Common myeloid progenitor, CD34-positive (primary cell): ENCODE data around the gene CHST15.

Source experiments
- CTCF ChIA-PET: fragments of 350-600 bp; sonication (Branson Sonifier 250); formaldehyde crosslinking; loops from one replicate; lab custom pipeline; 2021; ENCODE audit warnings: antibody characterized with exemption; lab: Charles Lee
- POLR2A ChIA-PET: fragments of 350-600 bp; sonication (Branson Sonifier 250); formaldehyde crosslinking; loops from one replicate; lab custom pipeline; 2021; ENCODE audit warnings: antibody characterized with exemption; lab: Charles Lee
- DNase-seq, 3 donors: peaks; one replicate each; pipeline versions ENCODE4 v3.0.0 to v3.0.0-alpha.2; 2013
- H3K27ac ChIP-seq, 2 experiments: 1 replicate in 1 of 2; 2 replicates in 1 of 2; pipeline ENCODE4 v1.7.0; 2013; ENCODE audit warnings: inconsistent platforms in 2 of 2, low read length in 2 of 2, mild to moderate bottlenecking in 2 of 2, low read depth in 1 of 2, moderate library complexity in 1 of 2; ENCODE audit not compliant: severe bottlenecking in 2 of 2, insufficient read depth in 1 of 2, poor library complexity in 1 of 2
- H3K27me3 ChIP-seq, 5 experiments: replicated peaks in 2 of 5; 1 replicate in 3 of 5; 2 replicates in 2 of 5; pipeline versions ENCODE4 v1.6.1 to v1.7.0; 2013; ENCODE audit warnings: low read length in 4 of 5, mild to moderate bottlenecking in 2 of 5, moderate library complexity in 2 of 5, inconsistent platforms in 1 of 5; ENCODE audit not compliant: insufficient read depth in 5 of 5, control insufficient read depth in 4 of 5
- H3K36me3 ChIP-seq, 4 experiments: 1 replicate in 2 of 4; 2 replicates in 2 of 4; pipeline versions ENCODE4 v1.6.1 to v1.7.0; 2013; ENCODE audit warnings: low read length in 3 of 4, control low read depth in 1 of 4, mild to moderate bottlenecking in 1 of 4; ENCODE audit not compliant: control insufficient read depth in 4 of 4, insufficient read depth in 4 of 4
- H3K4me1 ChIP-seq, 4 experiments: 1 replicate in 3 of 4; 2 replicates in 1 of 4; pipeline versions ENCODE4 v1.6.1 to v1.7.1; 2013; ENCODE audit warnings: low read length in 3 of 4, mild to moderate bottlenecking in 3 of 4, control low read depth in 1 of 4, inconsistent platforms in 1 of 4, moderate library complexity in 1 of 4; ENCODE audit not compliant: control insufficient read depth in 4 of 4, insufficient read depth in 4 of 4; ENCODE audit errors: control extremely low read depth in 1 of 4
- H3K4me3 ChIP-seq, 7 experiments: 1 replicate in 4 of 7; 2 replicates in 3 of 7; pipeline versions ENCODE4 v1.5.1 to v1.7.0; 2013; ENCODE audit warnings: mild to moderate bottlenecking in 7 of 7, low read length in 6 of 7, moderate library complexity in 6 of 7, inconsistent platforms in 2 of 7, low read depth in 2 of 7, control low read depth in 1 of 7; ENCODE audit not compliant: insufficient read depth in 4 of 7, control insufficient read depth in 1 of 7; ENCODE audit errors: extremely low read depth in 1 of 7
- H3K9me3 ChIP-seq, 5 experiments: 1 replicate in 4 of 5; 2 replicates in 1 of 5; pipeline versions ENCODE4 v1.6.1 to v1.7.1; 2013; ENCODE audit warnings: low read length in 4 of 5, mild to moderate bottlenecking in 2 of 5, inconsistent platforms in 1 of 5, low read depth in 1 of 5, moderate library complexity in 1 of 5; ENCODE audit not compliant: control insufficient read depth in 4 of 5, insufficient read depth in 2 of 5; ENCODE audit errors: control extremely low read depth in 1 of 5
- WGBS: methylation state at CpG from one replicate; pipeline ENCODE4 v1.1.5; 2013; ENCODE audit not compliant: insufficient coverage; 5-methylcytosine and 5-hydroxymethylcytosine counted together

CHST15 gene

DNA sequence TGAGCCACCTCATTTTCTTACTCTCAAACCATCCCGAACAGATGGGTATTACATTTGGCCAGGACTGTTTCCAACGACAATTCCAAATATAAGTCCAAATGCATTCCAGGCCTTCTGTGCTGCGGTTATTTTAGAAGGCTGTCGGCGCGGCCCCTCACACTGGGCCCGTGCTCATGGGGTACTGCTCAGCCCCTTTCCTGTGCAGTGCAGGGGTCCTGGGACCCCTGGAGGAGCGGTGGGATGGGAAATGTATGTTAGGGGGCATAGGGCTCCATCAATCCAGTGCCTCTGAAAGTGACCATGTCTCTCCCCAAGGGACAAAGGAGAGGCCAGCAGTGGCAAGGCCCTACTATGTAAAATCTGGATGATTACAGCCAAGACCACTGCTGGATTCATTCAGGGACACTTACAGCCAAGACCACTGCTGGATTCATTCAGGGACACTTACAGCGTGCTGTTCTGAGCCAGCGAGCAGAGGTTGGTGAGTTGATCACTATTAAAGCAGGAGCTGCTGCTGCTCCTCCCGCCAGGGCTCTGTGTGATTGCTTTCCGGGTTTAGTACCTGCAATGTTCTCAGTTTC is 66.3 kb downstream of the CHST15 start:
- peaks cover 0 to 14% (median 0%) of the 10 kb centered on the region in 5 experiments for H3K27me3 ChIP-seq
- WGBS: 90% methylated on average over 12 of the region's 12 CpGs
- H3K27ac ChIP-seq: no peak overlapping the region
- peaks cover 0 to 6% (median 0%) of the 10 kb centered on the region in 4 experiments for H3K4me1 ChIP-seq
- no peak overlapping the region for H3K4me3 ChIP-seq
- no peaks in the 10 kb centered on the region for H3K9me3 ChIP-seq
- H3K36me3 ChIP-seq: no peaks in the 10 kb centered on the region
- ChIA-PET POLR2A (no interaction called here), CTCF (interaction anchor here (1.0 to 1.8 kb wide), 10 partner anchors 9 to 362 kb away, joined by 3 to 12 read pairs (median 4); partner anchors contain the start of gene CHST15)
- no peak for DNase-seq

DNA sequence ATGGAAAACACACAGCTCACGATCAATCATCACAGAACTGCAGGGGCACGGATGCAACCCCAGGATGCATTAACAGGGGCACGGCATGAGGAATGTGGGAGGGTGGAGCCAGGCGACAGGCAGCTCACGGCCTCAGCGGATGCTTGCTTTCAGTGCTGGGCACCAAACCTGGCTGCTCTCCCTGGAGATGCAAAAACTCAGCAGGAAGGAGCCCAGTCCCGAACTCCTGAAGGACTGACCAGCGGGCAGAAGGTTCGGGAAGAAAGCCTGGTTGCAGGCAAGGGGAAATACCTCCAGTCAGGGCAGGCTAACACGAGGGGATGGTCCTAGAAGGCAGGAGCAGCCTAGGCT is 66.8 kb downstream of the CHST15 start:
- POLR2A ChIA-PET: no interaction called here
- no peak for DNase-seq
- H3K4me3 ChIP-seq: no peak overlapping the region
- 97% methylated on average over 10 of the region's 10 CpGs for WGBS
- no peaks in the 10 kb centered on the region for H3K36me3 ChIP-seq
- CTCF ChIA-PET: interaction anchor here (1.0 to 1.8 kb wide), 9 partner anchors 10 to 363 kb away, joined by 3 to 12 read pairs (median 4); partner anchors contain the start of gene CHST15
- no peaks in the 10 kb centered on the region for H3K9me3 ChIP-seq
- peaks cover 0 to 13% (median 0%) of the 10 kb centered on the region in 5 experiments for H3K27me3 ChIP-seq
- H3K4me1 ChIP-seq: peaks cover 0 to 6% (median 0%) of the 10 kb centered on the region in 4 experiments
- H3K27ac ChIP-seq: no peak overlapping the region

DNA sequence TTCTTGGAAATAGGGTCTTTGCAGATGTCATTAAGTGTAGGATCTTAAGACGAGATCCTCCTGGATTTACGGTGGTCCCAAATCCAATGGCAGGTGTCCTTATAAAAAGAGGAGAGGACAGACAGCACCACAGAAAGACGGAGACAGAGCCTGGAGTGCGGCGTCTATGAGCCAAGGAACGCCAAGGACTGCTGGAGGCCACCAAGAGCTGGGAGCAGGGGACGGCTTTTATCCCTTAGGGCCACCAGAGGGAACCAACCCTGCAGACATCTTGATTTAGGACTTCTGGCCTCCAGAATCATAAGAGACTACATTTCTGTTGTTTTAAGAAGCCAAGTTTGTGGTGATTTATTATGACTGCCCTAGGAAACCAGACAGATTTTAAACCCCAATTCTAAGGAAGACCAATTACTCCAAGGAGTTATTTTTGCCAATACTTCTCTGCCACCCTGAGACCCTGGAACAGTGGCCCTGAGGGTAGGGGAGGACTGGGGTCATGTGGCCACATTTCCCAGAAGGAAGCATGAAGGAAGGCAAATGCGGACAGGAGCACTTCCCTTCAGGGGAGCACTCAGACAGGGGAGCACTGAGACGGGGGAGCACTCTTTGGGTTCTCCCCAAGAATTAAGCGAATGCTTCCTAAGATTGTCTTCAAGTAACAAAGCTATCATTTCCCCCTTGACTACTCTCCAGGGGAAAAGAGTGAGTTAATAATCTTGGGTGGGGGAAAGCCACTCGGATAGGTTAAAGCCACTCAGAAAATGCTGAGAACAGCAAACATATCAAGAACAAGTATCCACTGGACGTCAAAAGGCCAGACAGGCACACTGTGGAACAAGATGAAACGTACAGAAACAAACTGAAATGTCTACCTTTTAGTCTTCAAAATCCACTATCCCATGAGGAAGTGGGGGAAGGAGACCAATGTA is 67.5 kb downstream of the CHST15 start:
- Histone ChIP-seq H3K4me3 (no peak overlapping the region), H3K27me3 (peaks cover 0 to 14% (median 1%) of the 10 kb centered on the region in 5 experiments), H3K9me3 (no peaks in the 10 kb centered on the region), H3K27ac (no peak overlapping the region), H3K36me3 (no peaks in the 10 kb centered on the region), H3K4me1 (peaks cover 0 to 6% (median 0%) of the 10 kb centered on the region in 4 experiments)
- ChIA-PET POLR2A (no interaction called here), CTCF (interaction anchor here (1.0 to 1.8 kb wide), 10 partner anchors 10 to 363 kb away, joined by 3 to 12 read pairs (median 4); partner anchors contain the start of gene CHST15)
- WGBS: 67% methylated on average over 9 of the region's 13 CpGs
- DNase-seq: peak; percentile 58 to 72 (median 71)

GRCh38 chr10:124025152-124025551 is 68.2 kb downstream of the CHST15 start:
- H3K27me3 ChIP-seq: peaks cover 0 to 18% (median 1%) of the 10 kb centered on the region in 5 experiments
- no peak overlapping the region for H3K4me3 ChIP-seq
- ChIA-PET POLR2A (no interaction called here), CTCF (interaction anchor here (1.0 to 1.5 kb wide), 5 partner anchors 8 to 364 kb away, joined by 3 to 7 read pairs (median 4); no protein-coding TSS in a partner anchor)
- 55% methylated on average over 5 of the region's 5 CpGs for WGBS
- H3K27ac ChIP-seq: no peak overlapping the region
- no peaks in the 10 kb centered on the region for H3K9me3 ChIP-seq
- DNase-seq: peak in 2 of 3 donors; percentile 20 to 59
- peaks cover 0 to 6% (median 0%) of the 10 kb centered on the region in 4 experiments for H3K4me1 ChIP-seq
- H3K36me3 ChIP-seq: no peaks in the 10 kb centered on the region

DNA sequence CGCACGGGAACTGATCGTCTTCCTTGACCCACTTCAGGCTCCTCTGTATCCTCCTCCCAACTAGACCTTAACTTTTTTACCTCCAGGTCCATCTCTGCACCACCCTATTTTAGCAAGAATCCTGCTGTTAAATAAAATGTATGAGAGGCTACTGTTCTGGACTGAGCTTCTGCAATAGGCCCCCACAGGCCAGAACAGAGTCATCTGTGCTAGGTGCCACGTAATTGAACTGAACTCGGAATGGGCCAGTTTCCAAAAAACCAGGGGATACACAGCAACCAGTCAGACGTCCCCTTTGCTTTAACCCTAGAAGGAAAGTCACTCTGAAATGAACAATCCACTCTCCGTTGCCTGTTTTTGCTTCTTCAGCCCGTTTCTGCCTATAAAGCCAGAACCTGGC is 71.3 kb downstream of the CHST15 start:
- H3K4me1 ChIP-seq: peaks cover 0 to 6% (median 0%) of the 10 kb centered on the region in 4 experiments
- DNase-seq: no peak
- H3K27me3 ChIP-seq: peaks cover 0 to 21% (median 1%) of the 10 kb centered on the region in 5 experiments
- ChIA-PET CTCF (interaction anchor here (1.0 to 3.7 kb wide), 4 partner anchors 18 to 367 kb away, joined by 3 to 15 read pairs (median 3); no protein-coding TSS in a partner anchor), POLR2A (no interaction called here)
- WGBS: 93% methylated on average over 7 of the region's 8 CpGs
- H3K36me3 ChIP-seq: no peaks in the 10 kb centered on the region
- no peaks in the 10 kb centered on the region for H3K9me3 ChIP-seq
- H3K4me3 ChIP-seq: no peak overlapping the region
- no peak overlapping the region for H3K27ac ChIP-seq

- Histone ChIP-seq H3K4me1 (peaks cover 0 to 6% (median 0%) of the 10 kb centered on the region in 4 experiments), H3K27ac (no peak overlapping the region), H3K4me3 (no peak overlapping the region), H3K36me3 (no peaks in the 10 kb centered on the region), H3K9me3 (no peaks in the 10 kb centered on the region), H3K27me3 (peaks cover 0 to 21% (median 1%) of the 10 kb centered on the region in 5 experiments)
- ChIA-PET CTCF (interaction anchor here (1.0 to 3.7 kb wide), 4 partner anchors 17 to 368 kb away, joined by 3 to 15 read pairs (median 3); no protein-coding TSS in a partner anchor), POLR2A (no interaction called here)
- WGBS: 69% methylated on average over 12 of the region's 18 CpGs
- no peak for DNase-seq
Observed at GRCh38 chr10:124020981-124021815, 72.2 kb downstream of the CHST15 start.
